Right lobe of liver (tissue), 6 donors: ENCODE data around the gene MDP1. TPM values are rescaled to one million over a fixed set of nuclear protein-coding genes. Genes with fewer than 3 reads are reported as not detected.

Source experiments
- ATAC-seq, 4 donors: fragments of 200-7000 bp; cut with Tn5 transposase; one replicate each; pipeline ENCODE4 v1.9.1; 2020; ENCODE audit warnings: mild to moderate bottlenecking in 4 of 4, moderate library complexity in 4 of 4
- DNase-seq, 3 donors: peaks; one replicate each; pipeline ENCODE4 v3.0.0-alpha.2; 2020
- H3K27ac ChIP-seq, 3 donors: fragments of 200-600 bp; one replicate each; pipeline ENCODE4 v1.8.0; 2022
- H3K27me3 ChIP-seq, 2 donors: fragments of 200-600 bp; one replicate each; pipeline ENCODE4 v1.8.0; 2022
- H3K36me3 ChIP-seq, 4 donors: fragments of 200-600 bp; sonication (generic) in 1 of 4; one replicate each; pipeline versions ENCODE4 v1.5.1 to v1.8.0; 2017 to 2022; ENCODE audit warnings: control low read depth in 1 of 4
- H3K4me1 ChIP-seq, 4 donors: fragments of 200-600 bp; sonication (generic) in 1 of 4; one replicate each; pipeline versions ENCODE4 v1.5.1 to v1.8.0; 2017 to 2022; ENCODE audit warnings: control low read depth in 1 of 4
- H3K4me3 ChIP-seq, 3 donors: fragments of 200-600 bp; one replicate each; pipeline ENCODE4 v1.8.0; 2022
- H3K9me3 ChIP-seq, 4 donors: fragments of 200-600 bp; sonication (generic) in 1 of 4; one replicate each; pipeline versions ENCODE4 v1.5.1 to v1.8.0; 2017 to 2022; ENCODE audit warnings: control low read depth in 1 of 4
- POLR2A ChIP-seq: fragments of 450-650 bp; IDR thresholded peaks from one replicate; pipeline ENCODE4 v1.6.1; 2017; ENCODE audit warnings: antibody characterized with exemption, mild to moderate bottlenecking
- WGBS: methylation state at CpG from one replicate; pipeline ENCODE4 v1.1.6; 2018; ENCODE audit warnings: low coverage, low lambda C conversion rate; ENCODE audit not compliant: insufficient coverage; ENCODE audit errors: missing lambda C conversion rate; 5-methylcytosine and 5-hydroxymethylcytosine counted together
- intact Hi-C, 2 donors: fragments of 100-400 bp; cut with DNase I; formaldehyde crosslinking; loops; one replicate each; pipeline versions ENCODE4 v1.11.2 to v1.14.1; 2022
- total RNA-seq, 6 experiments: library from RNA; depleted of rRNA in 2 of 6; stranded (reverse); fragments of >200 nt in 2 of 6; fragmentation: NEBNext Ultra II Directional in 3 of 6; extraction: Animal tissue kit (Norgen Biotek cat#: 25700) in 3 of 6; gene quantifications; one replicate each; pipeline versions ENCODE4 v1.1.0 to v1.2.4, GENCODE V29; 2016 to 2023
- TF ChIP-seq, protein P1 (sequence below), 4 donors: fragments of 200-600 bp in 3 of 4; fragments of 450-650 bp in 1 of 4; IDR thresholded peaks; one replicate each; pipeline versions ENCODE4 v1.5.1 to v1.8.0; 2016 to 2022; ENCODE audit warnings: antibody characterized with exemption in 4 of 4, mild to moderate bottlenecking in 2 of 4
- donor health status: DM: no; HTN: yes; CAD: no.
- donor health status: DM: no; HTN: no; CAD: no.
- donor health status: DM: no; HTN: no; CAD: no.
- donor health status: DM: no; HTN: yes; CAD: no.
- donor health status: DM: no; HTN: yes; CAD: no.

The MDP1 gene
- total RNA-seq, 6 experiments from 2014 or later = 3.7 to 6.3 (median 4.9) TPM

DNA sequence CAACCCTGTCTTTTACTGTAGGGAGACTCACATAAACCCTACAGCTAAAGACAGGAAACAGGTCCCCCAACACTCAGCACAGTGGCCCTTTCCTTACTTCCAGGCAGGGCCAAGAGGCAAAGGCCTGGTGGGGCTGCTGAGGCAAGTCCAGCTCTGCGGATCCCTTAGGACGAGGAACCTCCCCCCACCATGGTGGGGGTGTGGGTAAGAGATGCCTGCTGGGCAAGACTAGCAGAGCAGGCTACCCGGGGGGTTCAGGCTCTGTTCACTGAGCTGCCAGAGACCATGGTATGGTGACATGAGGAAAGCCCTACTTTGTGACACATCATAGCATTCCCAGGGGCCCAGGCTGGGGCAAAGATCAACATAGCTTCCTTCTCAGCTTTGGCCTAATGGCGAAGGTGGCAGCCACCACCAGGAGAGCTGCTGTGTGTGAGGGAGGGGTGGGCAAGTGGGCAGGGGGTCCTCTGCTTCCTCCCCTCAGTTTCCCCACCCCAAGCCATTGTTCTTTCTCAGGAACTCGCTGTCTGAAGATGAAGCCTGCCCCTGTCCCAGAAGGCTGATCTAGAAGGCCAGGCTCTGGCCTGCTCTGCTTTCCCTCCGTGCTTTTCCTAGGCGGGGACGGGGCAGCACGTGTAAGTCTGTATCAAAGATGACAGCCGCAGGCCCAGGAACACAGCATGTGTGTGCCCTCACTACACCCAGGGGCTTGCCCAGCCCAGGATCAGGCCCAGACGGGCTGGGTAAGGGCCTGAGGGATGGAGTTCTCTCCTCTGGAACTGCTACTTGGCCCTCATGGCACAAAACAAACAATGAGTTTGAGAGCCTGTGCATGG lies 36.6 kb upstream of the MDP1 start:
- Histone ChIP-seq H3K4me1 (no peaks in the 10 kb centered on the region), H3K27me3 (no peaks in the 10 kb centered on the region), H3K36me3 (no peaks in the 10 kb centered on the region), H3K4me3 (no peak overlapping the region), H3K27ac (no peak overlapping the region), H3K9me3 (no peaks in the 10 kb centered on the region)
- DNase-seq (no peak), ATAC-seq (no peak)
- TF ChIP-seq, protein P1, sequence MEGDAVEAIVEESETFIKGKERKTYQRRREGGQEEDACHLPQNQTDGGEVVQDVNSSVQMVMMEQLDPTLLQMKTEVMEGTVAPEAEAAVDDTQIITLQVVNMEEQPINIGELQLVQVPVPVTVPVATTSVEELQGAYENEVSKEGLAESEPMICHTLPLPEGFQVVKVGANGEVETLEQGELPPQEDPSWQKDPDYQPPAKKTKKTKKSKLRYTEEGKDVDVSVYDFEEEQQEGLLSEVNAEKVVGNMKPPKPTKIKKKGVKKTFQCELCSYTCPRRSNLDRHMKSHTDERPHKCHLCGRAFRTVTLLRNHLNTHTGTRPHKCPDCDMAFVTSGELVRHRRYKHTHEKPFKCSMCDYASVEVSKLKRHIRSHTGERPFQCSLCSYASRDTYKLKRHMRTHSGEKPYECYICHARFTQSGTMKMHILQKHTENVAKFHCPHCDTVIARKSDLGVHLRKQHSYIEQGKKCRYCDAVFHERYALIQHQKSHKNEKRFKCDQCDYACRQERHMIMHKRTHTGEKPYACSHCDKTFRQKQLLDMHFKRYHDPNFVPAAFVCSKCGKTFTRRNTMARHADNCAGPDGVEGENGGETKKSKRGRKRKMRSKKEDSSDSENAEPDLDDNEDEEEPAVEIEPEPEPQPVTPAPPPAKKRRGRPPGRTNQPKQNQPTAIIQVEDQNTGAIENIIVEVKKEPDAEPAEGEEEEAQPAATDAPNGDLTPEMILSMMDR (IDR thresholded peaks at IDR 0.05) = no peak
- TF ChIP-seq POLR2A = no peak
- no CpG with 5 or more reads among the region's 11 CpGs for WGBS
- intact Hi-C loops = no loop called here

DNA sequence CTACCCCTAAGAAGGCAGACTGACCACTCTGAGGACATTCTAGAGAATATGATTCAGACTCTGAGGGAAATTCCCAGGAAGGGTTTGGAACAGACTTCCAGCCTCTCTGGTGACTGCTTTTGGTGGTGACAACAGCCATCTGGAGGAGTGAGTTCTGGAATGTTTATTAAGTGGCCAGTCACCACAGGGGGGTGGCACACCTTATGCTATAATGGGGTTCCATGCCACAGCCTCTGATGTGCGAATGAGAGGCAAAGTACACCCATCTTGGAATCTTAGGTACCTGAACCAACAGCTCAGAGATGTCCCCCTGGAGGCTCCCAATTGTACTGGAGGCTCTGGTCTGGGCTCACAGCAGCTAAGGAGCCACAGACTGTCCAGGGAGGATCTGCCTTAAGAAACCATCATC lies 36.0 kb upstream of the MDP1 start:
- intact Hi-C loops = no loop called here
- Histone ChIP-seq H3K4me1 (no peaks in the 10 kb centered on the region), H3K27me3 (no peaks in the 10 kb centered on the region), H3K27ac (no peak overlapping the region), H3K36me3 (no peaks in the 10 kb centered on the region), H3K4me3 (no peak overlapping the region), H3K9me3 (no peaks in the 10 kb centered on the region)
- DNase-seq = no peak
- WGBS = no CpG with 5 or more reads among the region's 1 CpG
- no peak for TF ChIP-seq POLR2A
- TF ChIP-seq, protein P1 (IDR thresholded peaks at IDR 0.05) = no peak
- no peak for ATAC-seq

DNA sequence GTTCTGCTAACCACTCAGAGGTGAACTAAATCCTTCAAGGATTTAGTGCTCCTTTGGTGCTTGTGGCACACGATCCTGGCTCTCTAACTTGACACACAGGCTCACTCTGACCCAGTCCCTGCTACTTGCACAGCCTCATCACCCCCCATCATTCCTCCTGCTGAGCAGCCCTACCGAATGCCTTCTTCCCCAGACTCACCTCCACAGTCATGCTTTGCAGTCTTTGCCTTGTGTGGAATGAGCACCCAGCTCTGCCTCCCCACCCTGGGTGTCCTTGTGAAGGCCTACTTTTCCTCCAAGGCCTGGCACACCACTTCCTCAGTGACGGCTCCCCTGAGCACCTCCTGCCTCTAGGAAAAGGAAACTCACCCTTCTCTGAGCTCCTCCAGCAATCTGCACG lies 34.5 kb upstream of the MDP1 start:
- no peaks in the 10 kb centered on the region for H3K9me3 ChIP-seq
- H3K36me3 ChIP-seq = no peaks in the 10 kb centered on the region
- H3K4me3 ChIP-seq = no peak overlapping the region
- no peak for ATAC-seq
- TF ChIP-seq, protein P1 (IDR thresholded peaks at IDR 0.05) = no peak
- TF ChIP-seq POLR2A = no peak
- intact Hi-C loops = no loop called here
- WGBS = 64% methylated on average over 3 of the region's 4 CpGs
- H3K27me3 ChIP-seq = no peaks in the 10 kb centered on the region
- H3K27ac ChIP-seq = no peak overlapping the region
- DNase-seq = no peak
- H3K4me1 ChIP-seq = no peaks in the 10 kb centered on the region

DNA sequence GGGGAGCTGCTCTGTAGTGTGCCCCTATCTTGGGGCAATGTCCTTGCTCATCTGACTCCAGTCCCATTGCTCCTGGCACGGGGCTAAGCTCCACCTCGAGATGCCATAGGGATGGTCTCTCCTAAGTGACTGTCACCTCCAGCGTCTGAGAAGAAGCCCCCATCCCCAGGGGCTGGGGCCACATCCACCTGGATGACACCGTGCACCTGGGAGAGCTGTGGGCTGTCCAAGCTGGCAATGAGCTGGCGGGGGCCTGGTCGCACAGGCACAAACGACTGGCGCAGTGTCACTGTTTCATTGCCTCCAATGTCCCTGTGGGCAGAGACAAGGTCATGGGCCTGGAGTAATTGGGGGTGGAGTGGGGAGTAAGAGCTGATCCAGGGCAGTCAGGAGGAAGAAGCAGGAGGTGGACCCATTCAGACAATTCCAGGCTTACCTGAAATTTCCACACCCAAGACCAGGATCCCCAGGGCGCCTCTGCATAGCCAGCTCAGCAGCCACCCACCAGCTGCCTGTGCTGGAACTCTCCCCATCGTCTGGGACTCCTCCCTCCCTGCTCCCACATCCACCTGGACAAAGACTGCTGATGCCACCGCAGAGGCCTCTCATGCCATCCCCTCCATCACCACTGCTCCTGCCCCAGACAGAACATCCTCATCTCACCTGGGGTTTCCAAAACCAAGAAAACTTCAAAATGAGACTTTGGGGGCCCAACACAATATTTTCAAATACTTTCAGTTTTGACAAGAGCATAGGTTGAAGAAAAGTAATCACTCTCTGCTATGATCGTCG lies 33.6 kb upstream of the MDP1 start:
- Histone ChIP-seq H3K27ac (no peak overlapping the region), H3K36me3 (no peaks in the 10 kb centered on the region), H3K27me3 (no peaks in the 10 kb centered on the region), H3K9me3 (no peaks in the 10 kb centered on the region), H3K4me1 (no peaks in the 10 kb centered on the region), H3K4me3 (no peak overlapping the region)
- intact Hi-C loops = loop anchor here in 1 of 2 donors (10.0 kb wide), 1 partner anchor 45 kb away; the partner anchor contains the start of genes DHRS1 and NOP9
- TF ChIP-seq POLR2A = no peak
- TF ChIP-seq, protein P1 (IDR thresholded peaks at IDR 0.05) = no peak
- ATAC-seq = no peak
- DNase-seq = no peak
- WGBS = 54% methylated on average over 7 of the region's 13 CpGs
